WTC11 (cell line): ENCODE measurements around the gene MOV10.

ENCODE experiments used
- FOXK1 ChIP-seq: sonication (generic); formaldehyde crosslinking; IDR thresholded peaks from 2 replicates; pipeline ENCODE4 v1.8.0; 2022; ENCODE audit warnings: mild to moderate bottlenecking, moderate library complexity, missing genetic modification reagents
- NR3C1 ChIP-seq: sonication (generic); formaldehyde crosslinking; conservative IDR thresholded peaks from 2 replicates; pipeline ENCODE4 v1.8.1; 2023; ENCODE audit warnings: low read depth, mild to moderate bottlenecking, missing genetic modification reagents
- RELA ChIP-seq: sonication (generic); formaldehyde crosslinking; IDR thresholded peaks from 2 replicates; pipeline ENCODE4 v1.8.1; 2022; ENCODE audit warnings: missing genetic modification reagents, mild to moderate bottlenecking, borderline replicate concordance
- ZNF317 ChIP-seq: sonication (generic); formaldehyde crosslinking; IDR thresholded peaks from 2 replicates; pipeline ENCODE4 v1.8.1; 2023; ENCODE audit warnings: low read depth, mild to moderate bottlenecking, moderate library complexity, missing genetic modification reagents, borderline replicate concordance
- TF ChIP-seq, protein P1 (sequence below): fragments of 200-600 bp; IDR thresholded peaks from 2 replicates; pipeline ENCODE4 v1.8.0; 2022; ENCODE audit warnings: antibody characterized with exemption
- TF ChIP-seq, protein P2 (sequence below): sonication (generic); formaldehyde crosslinking; IDR thresholded peaks from 2 replicates; pipeline ENCODE4 v1.8.1; 2022; ENCODE audit warnings: low read depth, missing genetic modification reagents, borderline replicate concordance
- TF ChIP-seq, protein P3 (sequence below): sonication (generic); formaldehyde crosslinking; IDR thresholded peaks from 2 replicates; pipeline ENCODE4 v1.8.0; 2022; ENCODE audit warnings: mild to moderate bottlenecking, missing genetic modification reagents
- TF ChIP-seq, protein P4 (sequence below): sonication (generic); formaldehyde crosslinking; IDR thresholded peaks from 2 replicates; pipeline ENCODE4 v1.8.1; 2022; ENCODE audit warnings: mild to moderate bottlenecking, missing genetic modification reagents, moderate library complexity, borderline replicate concordance
- TF ChIP-seq, protein P5 (sequence below): sonication (generic); formaldehyde crosslinking; IDR thresholded peaks from 2 replicates; pipeline ENCODE4 v1.8.0; 2022; ENCODE audit warnings: mild to moderate bottlenecking, missing genetic modification reagents
- TF ChIP-seq, protein P6 (sequence below): fragments of 250-450 bp; sonication (Bioruptor Pico); IDR thresholded peaks from 2 replicates; pipeline ENCODE4 v1.8.0; 2021; ENCODE audit warnings: mild to moderate bottlenecking
- TF ChIP-seq, protein P7 (sequence below): sonication (generic); formaldehyde crosslinking; IDR thresholded peaks from 2 replicates; pipeline ENCODE4 v1.8.1; 2023; ENCODE audit warnings: mild to moderate bottlenecking, missing genetic modification reagents, moderate library complexity
- TF ChIP-seq, protein P8 (sequence below): sonication (generic); formaldehyde crosslinking; IDR thresholded peaks from 2 replicates; pipeline ENCODE4 v1.8.0; 2022; ENCODE audit warnings: mild to moderate bottlenecking, missing genetic modification reagents

DNA sequence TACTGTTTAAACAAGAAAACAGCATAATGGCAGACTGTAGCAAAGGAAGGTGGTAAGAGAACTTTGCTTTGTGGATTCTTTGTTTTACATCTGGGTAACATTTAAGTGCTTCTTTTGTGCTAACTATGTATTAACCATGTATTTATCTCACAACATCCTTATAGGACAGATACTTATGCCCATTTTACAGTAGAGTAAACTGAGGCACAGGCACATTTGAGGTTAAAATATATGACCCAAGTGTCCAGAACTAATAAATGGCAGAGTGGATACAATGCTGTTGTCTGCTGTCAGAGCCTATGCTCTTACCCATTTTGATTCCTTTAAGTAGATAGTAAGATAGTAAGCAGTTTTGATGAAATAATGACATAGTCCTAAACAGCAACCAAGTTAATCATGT, 47.6 kb upstream of the MOV10 start:
- TF ChIP-seq, protein P1, sequence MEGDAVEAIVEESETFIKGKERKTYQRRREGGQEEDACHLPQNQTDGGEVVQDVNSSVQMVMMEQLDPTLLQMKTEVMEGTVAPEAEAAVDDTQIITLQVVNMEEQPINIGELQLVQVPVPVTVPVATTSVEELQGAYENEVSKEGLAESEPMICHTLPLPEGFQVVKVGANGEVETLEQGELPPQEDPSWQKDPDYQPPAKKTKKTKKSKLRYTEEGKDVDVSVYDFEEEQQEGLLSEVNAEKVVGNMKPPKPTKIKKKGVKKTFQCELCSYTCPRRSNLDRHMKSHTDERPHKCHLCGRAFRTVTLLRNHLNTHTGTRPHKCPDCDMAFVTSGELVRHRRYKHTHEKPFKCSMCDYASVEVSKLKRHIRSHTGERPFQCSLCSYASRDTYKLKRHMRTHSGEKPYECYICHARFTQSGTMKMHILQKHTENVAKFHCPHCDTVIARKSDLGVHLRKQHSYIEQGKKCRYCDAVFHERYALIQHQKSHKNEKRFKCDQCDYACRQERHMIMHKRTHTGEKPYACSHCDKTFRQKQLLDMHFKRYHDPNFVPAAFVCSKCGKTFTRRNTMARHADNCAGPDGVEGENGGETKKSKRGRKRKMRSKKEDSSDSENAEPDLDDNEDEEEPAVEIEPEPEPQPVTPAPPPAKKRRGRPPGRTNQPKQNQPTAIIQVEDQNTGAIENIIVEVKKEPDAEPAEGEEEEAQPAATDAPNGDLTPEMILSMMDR = no peak
- TF ChIP-seq, protein P2, sequence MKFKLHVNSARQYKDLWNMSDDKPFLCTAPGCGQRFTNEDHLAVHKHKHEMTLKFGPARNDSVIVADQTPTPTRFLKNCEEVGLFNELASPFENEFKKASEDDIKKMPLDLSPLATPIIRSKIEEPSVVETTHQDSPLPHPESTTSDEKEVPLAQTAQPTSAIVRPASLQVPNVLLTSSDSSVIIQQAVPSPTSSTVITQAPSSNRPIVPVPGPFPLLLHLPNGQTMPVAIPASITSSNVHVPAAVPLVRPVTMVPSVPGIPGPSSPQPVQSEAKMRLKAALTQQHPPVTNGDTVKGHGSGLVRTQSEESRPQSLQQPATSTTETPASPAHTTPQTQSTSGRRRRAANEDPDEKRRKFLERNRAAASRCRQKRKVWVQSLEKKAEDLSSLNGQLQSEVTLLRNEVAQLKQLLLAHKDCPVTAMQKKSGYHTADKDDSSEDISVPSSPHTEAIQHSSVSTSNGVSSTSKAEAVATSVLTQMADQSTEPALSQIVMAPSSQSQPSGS = no peak
- TF ChIP-seq, protein P3, sequence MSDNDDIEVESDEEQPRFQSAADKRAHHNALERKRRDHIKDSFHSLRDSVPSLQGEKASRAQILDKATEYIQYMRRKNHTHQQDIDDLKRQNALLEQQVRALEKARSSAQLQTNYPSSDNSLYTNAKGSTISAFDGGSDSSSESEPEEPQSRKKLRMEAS (CRISPR knock-in tag) = no peak
- TF ChIP-seq RELA (CRISPR knock-in tag) (no peak), ZNF317 (CRISPR knock-in tag) (no peak), NR3C1 (CRISPR knock-in tag) (no peak), FOXK1 (CRISPR knock-in tag) (no peak)
- TF ChIP-seq, protein P4, sequence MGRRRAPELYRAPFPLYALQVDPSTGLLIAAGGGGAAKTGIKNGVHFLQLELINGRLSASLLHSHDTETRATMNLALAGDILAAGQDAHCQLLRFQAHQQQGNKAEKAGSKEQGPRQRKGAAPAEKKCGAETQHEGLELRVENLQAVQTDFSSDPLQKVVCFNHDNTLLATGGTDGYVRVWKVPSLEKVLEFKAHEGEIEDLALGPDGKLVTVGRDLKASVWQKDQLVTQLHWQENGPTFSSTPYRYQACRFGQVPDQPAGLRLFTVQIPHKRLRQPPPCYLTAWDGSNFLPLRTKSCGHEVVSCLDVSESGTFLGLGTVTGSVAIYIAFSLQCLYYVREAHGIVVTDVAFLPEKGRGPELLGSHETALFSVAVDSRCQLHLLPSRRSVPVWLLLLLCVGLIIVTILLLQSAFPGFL (CRISPR knock-in tag) = no peak
- TF ChIP-seq, protein P5, sequence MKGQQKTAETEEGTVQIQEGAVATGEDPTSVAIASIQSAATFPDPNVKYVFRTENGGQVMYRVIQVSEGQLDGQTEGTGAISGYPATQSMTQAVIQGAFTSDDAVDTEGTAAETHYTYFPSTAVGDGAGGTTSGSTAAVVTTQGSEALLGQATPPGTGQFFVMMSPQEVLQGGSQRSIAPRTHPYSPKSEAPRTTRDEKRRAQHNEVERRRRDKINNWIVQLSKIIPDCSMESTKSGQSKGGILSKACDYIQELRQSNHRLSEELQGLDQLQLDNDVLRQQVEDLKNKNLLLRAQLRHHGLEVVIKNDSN = no peak
- TF ChIP-seq, protein P6, sequence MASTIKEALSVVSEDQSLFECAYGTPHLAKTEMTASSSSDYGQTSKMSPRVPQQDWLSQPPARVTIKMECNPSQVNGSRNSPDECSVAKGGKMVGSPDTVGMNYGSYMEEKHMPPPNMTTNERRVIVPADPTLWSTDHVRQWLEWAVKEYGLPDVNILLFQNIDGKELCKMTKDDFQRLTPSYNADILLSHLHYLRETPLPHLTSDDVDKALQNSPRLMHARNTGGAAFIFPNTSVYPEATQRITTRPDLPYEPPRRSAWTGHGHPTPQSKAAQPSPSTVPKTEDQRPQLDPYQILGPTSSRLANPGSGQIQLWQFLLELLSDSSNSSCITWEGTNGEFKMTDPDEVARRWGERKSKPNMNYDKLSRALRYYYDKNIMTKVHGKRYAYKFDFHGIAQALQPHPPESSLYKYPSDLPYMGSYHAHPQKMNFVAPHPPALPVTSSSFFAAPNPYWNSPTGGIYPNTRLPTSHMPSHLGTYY (CRISPR knock-in tag) = no peak
- TF ChIP-seq, protein P7, sequence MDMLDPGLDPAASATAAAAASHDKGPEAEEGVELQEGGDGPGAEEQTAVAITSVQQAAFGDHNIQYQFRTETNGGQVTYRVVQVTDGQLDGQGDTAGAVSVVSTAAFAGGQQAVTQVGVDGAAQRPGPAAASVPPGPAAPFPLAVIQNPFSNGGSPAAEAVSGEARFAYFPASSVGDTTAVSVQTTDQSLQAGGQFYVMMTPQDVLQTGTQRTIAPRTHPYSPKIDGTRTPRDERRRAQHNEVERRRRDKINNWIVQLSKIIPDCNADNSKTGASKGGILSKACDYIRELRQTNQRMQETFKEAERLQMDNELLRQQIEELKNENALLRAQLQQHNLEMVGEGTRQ (CRISPR knock-in tag) = no peak
- TF ChIP-seq, protein P8, sequence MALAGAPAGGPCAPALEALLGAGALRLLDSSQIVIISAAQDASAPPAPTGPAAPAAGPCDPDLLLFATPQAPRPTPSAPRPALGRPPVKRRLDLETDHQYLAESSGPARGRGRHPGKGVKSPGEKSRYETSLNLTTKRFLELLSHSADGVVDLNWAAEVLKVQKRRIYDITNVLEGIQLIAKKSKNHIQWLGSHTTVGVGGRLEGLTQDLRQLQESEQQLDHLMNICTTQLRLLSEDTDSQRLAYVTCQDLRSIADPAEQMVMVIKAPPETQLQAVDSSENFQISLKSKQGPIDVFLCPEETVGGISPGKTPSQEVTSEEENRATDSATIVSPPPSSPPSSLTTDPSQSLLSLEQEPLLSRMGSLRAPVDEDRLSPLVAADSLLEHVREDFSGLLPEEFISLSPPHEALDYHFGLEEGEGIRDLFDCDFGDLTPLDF = no peak
